ENCODE measurements around the gene SCN1A.

The SCN1A gene

DNA sequence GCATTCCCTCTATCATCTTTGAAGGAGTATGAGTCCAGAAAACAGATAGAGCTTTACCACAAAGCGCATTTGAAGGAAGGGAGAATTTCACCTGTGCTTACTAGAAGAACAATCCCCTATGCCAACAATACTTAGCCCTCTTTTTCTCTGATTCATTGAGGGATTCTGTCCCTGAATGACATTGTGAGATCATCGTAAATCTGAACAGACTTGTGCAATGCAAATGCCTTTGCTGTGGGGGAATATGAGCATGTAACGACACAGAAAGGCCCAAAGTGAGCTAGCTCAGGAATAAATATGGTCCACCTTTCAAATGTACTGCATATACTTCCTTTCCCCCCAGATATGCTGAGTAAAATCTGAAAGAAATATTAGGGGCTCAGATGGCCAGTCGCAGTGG, 67.6 kb downstream of the SCN1A start:
- no peak for TF ChIP-seq SUZ12 (IDR thresholded peaks at IDR 0.05; ENCODE audit: extremely low read depth, insufficient read depth, insufficient read length)
- TF ChIP-seq YY1 (IDR thresholded peaks at IDR 0.05; ENCODE audit: insufficient read depth, insufficient read length) = no peak
- no peak for TF ChIP-seq ZNF274 (IDR thresholded peaks at IDR 0.05; ENCODE audit: low read depth, low read length)
- H3K9ac ChIP-seq (ENCODE audit: insufficient read length, low read depth) = no peak overlapping the region
- no peak for DNase-seq (ENCODE audit: low read depth, low spot score)
- H3K4me1 ChIP-seq (ENCODE audit: insufficient read depth, insufficient read length) = no peaks in the 10 kb centered on the region
- no peaks in the 10 kb centered on the region for H3K36me3 ChIP-seq (ENCODE audit: insufficient read depth, insufficient read length, low read length)
- H3K9me3 ChIP-seq (ENCODE audit: insufficient read depth, low read length) = no peaks in the 10 kb centered on the region
- no peaks in the 10 kb centered on the region for H3K27me3 ChIP-seq (ENCODE audit: insufficient read depth, insufficient read length)
- no peak overlapping the region for H3K4me3 ChIP-seq (ENCODE audit: insufficient read length, low read depth)

DNA sequence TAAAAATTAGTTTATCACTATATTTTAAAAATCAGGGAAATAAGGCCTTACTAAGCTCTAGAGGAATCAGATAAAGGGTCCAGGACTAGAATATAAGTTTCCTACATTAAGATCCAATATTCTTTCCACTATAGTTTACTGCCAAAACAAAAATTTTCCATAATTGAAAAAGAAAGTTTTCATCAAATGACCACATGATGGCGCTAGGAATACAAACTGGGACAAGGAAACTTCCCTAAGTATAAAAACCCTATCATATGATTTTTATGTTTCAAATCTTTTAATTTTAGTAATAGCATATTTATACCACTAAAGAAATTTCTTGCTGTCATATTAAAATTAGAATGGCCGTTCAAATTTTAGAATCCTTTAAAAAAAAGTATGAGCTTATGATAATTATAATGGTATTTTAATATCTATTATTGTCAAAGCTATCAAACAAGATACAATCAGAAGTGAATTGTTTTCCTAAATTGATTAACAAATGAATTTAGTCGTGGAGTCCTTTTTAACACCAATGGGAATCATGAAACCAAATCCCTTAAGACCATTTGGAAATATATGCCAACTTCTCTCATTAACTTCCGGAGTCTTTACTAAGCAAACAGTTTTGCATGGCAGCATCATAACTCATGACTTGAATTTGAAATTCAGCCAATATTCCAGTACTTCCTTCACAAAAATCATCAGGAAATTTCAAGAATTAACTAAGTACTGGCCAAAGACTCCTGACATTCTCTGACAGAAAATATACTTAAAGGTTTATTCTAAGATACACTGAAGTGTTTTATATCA, 70.3 kb downstream of the SCN1A start:
- Histone ChIP-seq H3K9me3 (ENCODE audit: insufficient read depth, low read length) (no peaks in the 10 kb centered on the region), H3K27me3 (ENCODE audit: insufficient read depth, insufficient read length) (no peaks in the 10 kb centered on the region), H3K4me3 (ENCODE audit: insufficient read length, low read depth) (no peak overlapping the region), H3K4me1 (ENCODE audit: insufficient read depth, insufficient read length) (no peaks in the 10 kb centered on the region), H3K36me3 (ENCODE audit: insufficient read depth, insufficient read length, low read length) (no peaks in the 10 kb centered on the region), H3K9ac (ENCODE audit: insufficient read length, low read depth) (no peak overlapping the region)
- DNase-seq (ENCODE audit: low read depth, low spot score) = no peak
- TF ChIP-seq YY1 (IDR thresholded peaks at IDR 0.05; ENCODE audit: insufficient read depth, insufficient read length) (no peak), SUZ12 (IDR thresholded peaks at IDR 0.05; ENCODE audit: extremely low read depth, insufficient read depth, insufficient read length) (no peak), ZNF274 (IDR thresholded peaks at IDR 0.05; ENCODE audit: low read depth, low read length) (no peak)

DNA sequence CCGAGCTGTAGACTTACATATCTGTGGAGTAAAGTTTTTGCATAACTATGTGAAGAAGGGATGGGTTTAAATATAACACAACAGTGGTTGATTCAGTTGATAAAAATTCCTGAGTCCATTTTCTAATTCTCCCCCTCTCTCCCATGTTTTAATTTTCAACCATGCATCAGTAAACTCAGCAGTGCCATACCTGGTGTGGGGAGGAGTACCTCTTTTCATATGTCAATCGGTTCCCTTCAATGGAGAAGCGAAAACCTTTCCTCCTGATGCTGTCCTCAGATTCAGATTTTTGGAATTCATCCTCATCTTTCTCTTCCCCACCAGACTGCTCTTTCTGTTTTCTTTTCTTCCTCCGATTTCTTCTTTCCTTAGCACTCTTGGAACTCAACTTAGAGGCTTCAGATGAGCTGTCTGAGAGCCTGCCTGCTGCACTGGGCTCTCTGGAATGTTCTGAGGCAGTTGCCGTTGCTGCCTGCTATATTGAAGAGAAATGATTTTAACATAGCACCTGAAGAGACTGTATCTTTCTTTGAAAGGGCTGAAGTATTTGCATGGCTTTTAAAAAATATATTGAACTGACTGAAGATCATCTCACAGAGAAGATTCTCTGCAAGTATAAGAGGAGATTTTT, 82.9 kb downstream of the SCN1A start:
- no peaks in the 10 kb centered on the region for H3K9me3 ChIP-seq (ENCODE audit: insufficient read depth, low read length)
- no peak for DNase-seq (ENCODE audit: low read depth, low spot score)
- H3K4me3 ChIP-seq (ENCODE audit: insufficient read length, low read depth) = no peak overlapping the region
- TF ChIP-seq YY1 (IDR thresholded peaks at IDR 0.05; ENCODE audit: insufficient read depth, insufficient read length) = no peak
- no peak for TF ChIP-seq ZNF274 (IDR thresholded peaks at IDR 0.05; ENCODE audit: low read depth, low read length)
- no peak for TF ChIP-seq SUZ12 (IDR thresholded peaks at IDR 0.05; ENCODE audit: extremely low read depth, insufficient read depth, insufficient read length)
- H3K4me1 ChIP-seq (ENCODE audit: insufficient read depth, insufficient read length) = no peaks in the 10 kb centered on the region
- H3K27me3 ChIP-seq (ENCODE audit: insufficient read depth, insufficient read length) = no peaks in the 10 kb centered on the region
- H3K36me3 ChIP-seq (ENCODE audit: insufficient read depth, insufficient read length, low read length) = no peaks in the 10 kb centered on the region
- H3K9ac ChIP-seq (ENCODE audit: insufficient read length, low read depth) = no peak overlapping the region

DNA sequence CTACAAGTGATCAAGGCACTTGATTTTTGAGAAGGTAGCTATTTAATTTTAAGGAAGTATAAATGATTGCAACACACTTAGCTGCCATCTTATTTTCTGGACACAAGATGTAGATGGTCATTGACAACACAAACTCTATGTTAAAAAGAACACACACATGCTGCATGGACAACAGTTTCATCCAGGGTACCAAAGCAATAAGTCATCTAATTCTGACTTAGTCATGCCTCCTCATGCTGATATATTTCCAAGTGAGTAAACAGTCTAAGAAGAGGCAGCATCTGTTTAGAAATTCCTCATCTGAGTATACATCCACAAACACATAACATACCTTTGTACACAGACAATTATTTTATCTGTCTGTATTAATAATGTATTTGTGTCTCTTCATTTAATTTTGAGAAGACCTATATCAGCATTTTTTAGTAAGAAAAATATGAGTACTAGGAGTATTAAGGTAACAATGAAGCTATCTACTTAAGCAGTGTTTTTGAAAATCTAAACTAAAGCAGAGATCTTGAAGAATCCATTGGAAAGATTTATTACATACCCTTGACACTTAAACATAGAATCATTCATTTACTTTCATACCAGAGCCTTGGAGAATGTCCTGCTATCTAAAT, 84.9 kb downstream of the SCN1A start:
- TF ChIP-seq ZNF274 (IDR thresholded peaks at IDR 0.05; ENCODE audit: low read depth, low read length) (no peak), YY1 (IDR thresholded peaks at IDR 0.05; ENCODE audit: insufficient read depth, insufficient read length) (no peak), SUZ12 (IDR thresholded peaks at IDR 0.05; ENCODE audit: extremely low read depth, insufficient read depth, insufficient read length) (no peak)
- H3K9ac ChIP-seq (ENCODE audit: insufficient read length, low read depth) = no peak overlapping the region
- no peak for DNase-seq (ENCODE audit: low read depth, low spot score)
- no peak overlapping the region for H3K4me3 ChIP-seq (ENCODE audit: insufficient read length, low read depth)
- H3K9me3 ChIP-seq (ENCODE audit: insufficient read depth, low read length) = no peaks in the 10 kb centered on the region
- no peaks in the 10 kb centered on the region for H3K36me3 ChIP-seq (ENCODE audit: insufficient read depth, insufficient read length, low read length)
- no peaks in the 10 kb centered on the region for H3K27me3 ChIP-seq (ENCODE audit: insufficient read depth, insufficient read length)
- H3K4me1 ChIP-seq (ENCODE audit: insufficient read depth, insufficient read length) = no peaks in the 10 kb centered on the region

DNA sequence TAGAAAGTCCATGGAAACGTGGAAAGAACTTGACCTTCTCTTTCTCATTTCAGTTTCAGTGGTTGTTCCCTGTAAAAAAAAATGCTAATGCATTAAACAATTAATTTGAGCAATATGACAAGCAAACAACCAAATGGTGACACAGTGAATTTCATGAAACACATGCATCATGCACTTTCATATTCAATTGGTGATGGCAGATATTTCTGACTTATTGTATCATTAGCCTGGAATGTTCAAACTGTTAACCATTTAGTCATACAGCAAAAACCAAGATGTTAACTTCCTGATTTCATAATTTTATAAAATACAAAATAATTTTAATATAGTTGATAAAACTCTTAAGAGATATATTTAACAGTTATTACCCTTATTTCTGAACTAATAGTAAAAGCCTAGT, 85.5 kb downstream of the SCN1A start:
- Histone ChIP-seq H3K9ac (ENCODE audit: insufficient read length, low read depth) (no peak overlapping the region), H3K36me3 (ENCODE audit: insufficient read depth, insufficient read length, low read length) (no peaks in the 10 kb centered on the region), H3K4me3 (ENCODE audit: insufficient read length, low read depth) (no peak overlapping the region), H3K9me3 (ENCODE audit: insufficient read depth, low read length) (no peaks in the 10 kb centered on the region), H3K4me1 (ENCODE audit: insufficient read depth, insufficient read length) (no peaks in the 10 kb centered on the region), H3K27me3 (ENCODE audit: insufficient read depth, insufficient read length) (no peaks in the 10 kb centered on the region)
- no peak for DNase-seq (ENCODE audit: low read depth, low spot score)
- no peak for TF ChIP-seq YY1 (IDR thresholded peaks at IDR 0.05; ENCODE audit: insufficient read depth, insufficient read length)
- no peak for TF ChIP-seq ZNF274 (IDR thresholded peaks at IDR 0.05; ENCODE audit: low read depth, low read length)
- no peak for TF ChIP-seq SUZ12 (IDR thresholded peaks at IDR 0.05; ENCODE audit: extremely low read depth, insufficient read depth, insufficient read length)

DNA sequence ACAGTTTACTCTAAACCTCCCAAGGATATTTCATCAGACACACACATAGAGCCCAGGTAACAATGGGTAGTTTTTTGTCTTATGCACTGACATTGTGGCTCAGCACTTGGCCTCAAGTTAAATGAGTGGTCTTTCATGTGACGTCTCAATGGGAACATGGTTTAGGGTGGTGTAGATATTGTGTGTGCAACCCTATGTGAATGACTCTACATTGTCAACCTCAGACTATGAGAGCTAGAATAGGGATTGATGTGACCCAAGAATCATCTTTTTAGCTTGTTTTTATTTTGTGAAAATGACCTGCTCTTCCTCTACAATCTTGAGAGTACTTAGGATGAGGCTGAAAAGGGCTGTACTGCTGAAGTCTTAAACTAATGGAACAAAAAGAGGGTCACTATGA, 86.2 kb downstream of the SCN1A start:
- Histone ChIP-seq H3K4me1 (ENCODE audit: insufficient read depth, insufficient read length) (no peaks in the 10 kb centered on the region), H3K36me3 (ENCODE audit: insufficient read depth, insufficient read length, low read length) (no peaks in the 10 kb centered on the region), H3K4me3 (ENCODE audit: insufficient read length, low read depth) (no peak overlapping the region), H3K27me3 (ENCODE audit: insufficient read depth, insufficient read length) (no peaks in the 10 kb centered on the region), H3K9me3 (ENCODE audit: insufficient read depth, low read length) (no peaks in the 10 kb centered on the region), H3K9ac (ENCODE audit: insufficient read length, low read depth) (no peak overlapping the region)
- TF ChIP-seq SUZ12 (IDR thresholded peaks at IDR 0.05; ENCODE audit: extremely low read depth, insufficient read depth, insufficient read length) (no peak), ZNF274 (IDR thresholded peaks at IDR 0.05; ENCODE audit: low read depth, low read length) (no peak), YY1 (IDR thresholded peaks at IDR 0.05; ENCODE audit: insufficient read depth, insufficient read length) (no peak)
- no peak for DNase-seq (ENCODE audit: low read depth, low spot score)

DNA sequence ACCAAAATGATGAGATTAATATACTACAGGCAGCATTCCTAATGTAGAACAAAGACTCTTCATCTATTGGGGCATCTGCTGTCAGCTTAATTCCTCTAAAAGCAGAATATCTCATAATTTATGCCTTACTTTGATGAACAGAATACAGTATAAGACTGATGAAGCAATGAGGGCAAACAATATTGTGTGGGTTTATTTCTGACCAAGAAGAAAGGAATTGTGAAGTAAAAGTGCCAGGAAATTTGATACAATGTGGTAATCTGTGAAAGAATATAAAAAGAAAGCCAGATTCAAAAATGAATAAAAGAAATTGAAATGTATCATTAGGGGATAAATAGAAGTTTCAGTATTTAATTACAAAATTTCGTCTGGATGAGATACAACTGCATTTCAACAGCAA, 95.5 kb downstream of the SCN1A start:
- TF ChIP-seq SUZ12 (IDR thresholded peaks at IDR 0.05; ENCODE audit: extremely low read depth, insufficient read depth, insufficient read length) (no peak), ZNF274 (IDR thresholded peaks at IDR 0.05; ENCODE audit: low read depth, low read length) (no peak), YY1 (IDR thresholded peaks at IDR 0.05; ENCODE audit: insufficient read depth, insufficient read length) (no peak)
- Histone ChIP-seq H3K4me3 (ENCODE audit: insufficient read length, low read depth) (no peak overlapping the region), H3K9me3 (ENCODE audit: insufficient read depth, low read length) (no peaks in the 10 kb centered on the region), H3K9ac (ENCODE audit: insufficient read length, low read depth) (no peak overlapping the region), H3K36me3 (ENCODE audit: insufficient read depth, insufficient read length, low read length) (no peaks in the 10 kb centered on the region), H3K4me1 (ENCODE audit: insufficient read depth, insufficient read length) (no peaks in the 10 kb centered on the region), H3K27me3 (ENCODE audit: insufficient read depth, insufficient read length) (no peaks in the 10 kb centered on the region)
- no peak for DNase-seq (ENCODE audit: low read depth, low spot score)

All from NT2/D1 (cell line).